ENCODE results near the gene ZBTB45.
"Not testable (repeated sequence)": the region's sequence is repeated elsewhere in the genome, so short reads cannot be mapped to it uniquely, and the experiment has no call there.

The ZBTB45 gene

DNA sequence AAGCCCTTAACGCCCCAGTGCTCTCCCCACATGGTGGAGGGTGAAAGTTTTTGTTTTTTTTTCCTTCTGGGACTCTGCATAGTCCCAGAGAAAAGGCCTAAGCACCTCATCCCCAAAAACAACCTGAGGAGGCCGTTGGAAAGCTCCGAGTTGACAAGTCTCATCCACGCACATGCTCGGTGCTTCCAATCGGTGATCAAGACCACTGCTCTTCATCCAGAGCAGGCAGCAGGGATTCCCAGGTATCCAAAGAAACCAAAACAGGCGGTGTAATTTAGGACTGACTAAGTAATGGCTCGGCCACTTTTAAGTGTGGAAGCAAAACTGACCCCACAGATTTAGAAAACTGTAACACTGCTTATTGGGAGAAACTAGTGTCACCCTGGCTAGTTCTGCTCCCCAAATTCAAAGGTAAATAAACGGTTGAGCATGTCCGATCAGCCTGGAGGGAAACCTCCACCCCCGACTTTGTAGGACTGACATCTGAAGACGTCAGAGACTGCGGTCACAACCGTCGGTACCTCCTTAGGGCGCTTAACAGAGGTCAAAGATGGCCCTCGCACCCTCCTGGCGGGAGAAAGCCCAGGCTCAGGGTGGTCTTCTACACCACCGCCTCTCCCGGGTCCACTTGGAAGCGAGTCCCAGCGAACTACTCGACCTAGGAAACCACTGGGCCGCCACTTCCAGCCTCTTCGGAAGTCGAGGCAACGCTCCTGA is 44.5 kb downstream of the ZBTB45 start:
- no peak for DNase-seq (ENCODE audit: low read depth)

GRCh38 chr19:58474291-58474996 is 45.2 kb downstream of the ZBTB45 start:
- DNase-seq (ENCODE audit: low read depth), result no peak

DNA sequence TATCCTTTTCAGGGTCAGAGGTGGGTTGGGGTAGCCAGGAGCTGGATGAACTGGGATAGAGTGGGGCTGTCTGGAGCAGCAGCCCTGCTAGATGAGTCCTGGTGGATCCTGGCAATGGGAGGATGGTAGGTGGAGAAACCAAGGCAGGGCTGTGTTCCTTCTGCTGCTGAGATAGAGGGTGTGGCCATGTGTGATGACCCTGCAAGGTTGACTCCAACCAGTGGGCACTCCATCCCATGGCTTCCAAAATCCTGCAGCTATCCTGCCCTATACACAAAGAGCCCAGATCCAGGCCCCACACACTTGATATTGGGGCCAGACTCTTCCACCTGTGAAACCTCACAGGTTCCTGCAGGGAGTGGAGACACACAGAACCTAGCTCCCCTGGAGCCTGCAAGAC is 45.8 kb downstream of the ZBTB45 start:
- no peak for DNase-seq (ENCODE audit: low read depth)

DNA sequence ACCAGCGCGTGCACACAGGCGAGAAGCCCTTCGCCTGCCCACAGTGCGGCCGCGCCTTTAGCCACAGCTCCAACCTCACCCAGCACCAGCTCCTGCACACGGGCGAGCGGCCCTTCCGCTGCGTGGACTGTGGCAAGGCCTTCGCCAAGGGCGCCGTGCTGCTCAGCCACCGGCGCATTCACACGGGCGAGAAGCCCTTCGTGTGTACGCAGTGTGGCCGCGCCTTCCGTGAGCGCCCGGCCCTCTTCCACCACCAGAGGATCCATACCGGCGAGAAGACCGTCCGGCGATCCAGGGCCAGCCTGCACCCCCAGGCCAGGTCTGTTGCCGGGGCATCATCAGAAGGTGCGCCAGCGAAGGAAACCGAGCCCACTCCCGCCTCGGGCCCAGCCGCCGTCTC is 47.9 kb downstream of the ZBTB45 start:
- DNase-seq (ENCODE audit: low read depth), result no peak

GRCh38 chr19:58470837-58471543 is 48.6 kb downstream of the ZBTB45 start:
- DNase-seq (ENCODE audit: low read depth), result not testable (repeated sequence)

GRCh38 chr19:58469241-58470013 is 50.2 kb downstream of the ZBTB45 start:
- DNase-seq (ENCODE audit: low read depth), result no peak

DNA sequence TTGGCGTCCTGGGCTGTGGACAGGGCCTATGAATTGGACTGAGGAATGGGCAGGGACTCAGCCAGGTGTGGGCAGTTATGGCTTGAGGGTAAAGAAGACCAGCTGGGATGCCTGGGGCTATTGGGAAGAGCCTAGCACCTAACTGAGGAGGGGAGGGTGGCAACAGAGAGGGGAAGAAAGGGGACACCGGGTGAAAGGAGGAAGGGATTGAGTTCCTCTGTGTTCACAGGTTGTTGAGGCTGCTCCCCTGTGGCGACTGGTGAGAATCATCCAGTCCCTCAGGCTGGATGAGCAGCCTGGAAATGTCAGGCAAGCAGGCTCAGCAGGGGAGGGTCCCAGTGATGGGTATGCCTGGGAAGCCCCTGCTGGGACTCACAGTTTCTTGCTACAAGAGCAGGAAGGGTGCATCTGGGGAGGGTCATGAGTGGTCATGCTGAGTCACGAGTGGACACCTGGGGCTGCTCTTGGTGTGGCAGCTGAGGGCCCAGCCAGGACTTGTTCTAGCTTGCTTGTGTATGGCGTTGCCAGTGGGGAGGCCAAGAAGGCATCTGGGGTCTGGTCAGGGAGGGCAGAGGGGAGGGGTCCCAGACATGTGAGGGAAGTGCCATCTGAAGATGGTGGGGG is 51.3 kb downstream of the ZBTB45 start:
- no peak for DNase-seq (ENCODE audit: low read depth)

DNA sequence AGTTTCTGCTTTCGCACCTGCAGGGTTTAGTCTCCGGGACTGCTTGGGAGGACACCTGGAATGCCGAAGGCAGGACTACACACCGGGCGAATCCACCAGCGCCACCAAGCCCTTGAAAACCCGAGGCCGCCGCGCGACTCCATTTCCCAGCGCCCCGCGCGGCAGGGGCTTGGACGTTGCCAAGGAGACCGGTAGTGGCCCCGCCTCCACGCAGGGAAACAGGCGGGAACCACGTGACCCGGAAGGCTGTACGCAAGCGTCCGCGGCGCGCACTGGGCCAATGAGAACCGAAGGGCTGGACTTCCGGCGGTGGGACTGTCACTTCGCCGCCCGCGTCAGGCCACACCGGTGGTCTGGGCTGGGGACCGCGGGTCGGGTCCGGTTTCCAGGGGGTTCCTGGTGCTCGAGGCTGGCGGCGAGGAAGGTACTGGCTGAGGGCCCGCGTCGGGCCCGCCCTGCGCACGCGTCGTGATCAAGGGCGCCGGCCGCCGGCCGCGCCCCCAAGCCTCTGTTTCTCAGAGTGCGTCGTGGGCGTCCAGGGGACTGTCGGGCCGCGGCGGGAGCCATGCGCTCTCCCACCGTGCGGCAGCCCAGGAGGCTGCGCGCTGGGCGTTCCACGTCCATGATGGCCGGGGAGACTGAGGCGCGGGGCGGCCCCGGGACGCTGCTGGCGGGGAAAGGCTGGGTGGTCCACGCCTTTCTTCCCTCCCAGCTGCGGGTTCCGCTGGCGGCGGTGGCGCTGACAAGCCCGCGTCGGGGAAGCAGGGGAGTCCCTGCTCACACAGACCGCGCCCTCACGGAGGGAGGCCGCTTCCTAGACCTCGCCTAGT is 52.6 kb downstream of the ZBTB45 start, which contains the start of gene ZNF324:
Gene ZNF324 (plus strand): TSS at position 321 of the 830 bp plus-strand sequence. CDS start 2,106 bp downstream, outside the sequence.
- peak; percentile 97 for DNase-seq (ENCODE audit: low read depth)

- no peak for DNase-seq (ENCODE audit: low read depth)
These were observed 53.4 kb downstream of the ZBTB45 start for GRCh38 chr19:58466089-58466759.

All from activated T-helper 1 cell treated with Interleukin-2 at 50 U/mL for 16 hours (primary cell).